Sigmoid colon (tissue), 4 donors: ENCODE results near the gene CNTN4.

Experiments used
- CTCF ChIP-seq, 4 experiments: fragments of 450-650 bp in 3 of 4; fragments of 200-600 bp in 1 of 4; IDR thresholded peaks; one replicate each; pipeline ENCODE4 v1.5.1; 2016 to 2019; ENCODE audit warnings: antibody characterized with exemption in 4 of 4, mild to moderate bottlenecking in 3 of 4, moderate library complexity in 2 of 4
- EP300 ChIP-seq, 4 donors: sonication (generic); formaldehyde crosslinking; IDR thresholded peaks; one replicate each; pipeline ENCODE4 v1.6.1; 2017; ENCODE audit warnings: antibody characterized with exemption in 4 of 4
- POLR2AphosphoS5 ChIP-seq, 4 donors: sonication (generic); formaldehyde crosslinking; IDR thresholded peaks; one replicate each; pipeline ENCODE4 v1.6.1; 2017; ENCODE audit warnings: antibody characterized with exemption in 4 of 4

GRCh38 chr3:2375376-2375775 lies 276.7 kb downstream of the CNTN4 start:
- TF ChIP-seq CTCF (IDR thresholded peaks at IDR 0.05) (no peak), EP300 (IDR thresholded peaks at IDR 0.05) (no peak), POLR2AphosphoS5 (IDR thresholded peaks at IDR 0.05) (no peak)
